Esophagus muscularis mucosa (tissue), 4 donors: Measurements from ENCODE around the gene FAM53A.

Experiments
- EP300 ChIP-seq: sonication (generic); formaldehyde crosslinking; IDR thresholded peaks from one replicate; pipeline ENCODE4 v1.6.1; 2017; ENCODE audit warnings: antibody characterized with exemption
- POLR2AphosphoS5 ChIP-seq, 2 donors: sonication (generic); formaldehyde crosslinking; IDR thresholded peaks; one replicate each; pipeline ENCODE4 v1.6.1; 2017; ENCODE audit warnings: antibody characterized with exemption in 2 of 2
- TF ChIP-seq, protein P1 (sequence below), 3 experiments: fragments of 200-600 bp in 2 of 3; fragments of 450-650 bp in 1 of 3; sonication (generic) in 2 of 3; IDR thresholded peaks; one replicate each; pipeline ENCODE4 v1.5.1; 2017 to 2019; ENCODE audit warnings: antibody characterized with exemption in 3 of 3, mild to moderate bottlenecking in 2 of 3, moderate library complexity in 1 of 3

DNA sequence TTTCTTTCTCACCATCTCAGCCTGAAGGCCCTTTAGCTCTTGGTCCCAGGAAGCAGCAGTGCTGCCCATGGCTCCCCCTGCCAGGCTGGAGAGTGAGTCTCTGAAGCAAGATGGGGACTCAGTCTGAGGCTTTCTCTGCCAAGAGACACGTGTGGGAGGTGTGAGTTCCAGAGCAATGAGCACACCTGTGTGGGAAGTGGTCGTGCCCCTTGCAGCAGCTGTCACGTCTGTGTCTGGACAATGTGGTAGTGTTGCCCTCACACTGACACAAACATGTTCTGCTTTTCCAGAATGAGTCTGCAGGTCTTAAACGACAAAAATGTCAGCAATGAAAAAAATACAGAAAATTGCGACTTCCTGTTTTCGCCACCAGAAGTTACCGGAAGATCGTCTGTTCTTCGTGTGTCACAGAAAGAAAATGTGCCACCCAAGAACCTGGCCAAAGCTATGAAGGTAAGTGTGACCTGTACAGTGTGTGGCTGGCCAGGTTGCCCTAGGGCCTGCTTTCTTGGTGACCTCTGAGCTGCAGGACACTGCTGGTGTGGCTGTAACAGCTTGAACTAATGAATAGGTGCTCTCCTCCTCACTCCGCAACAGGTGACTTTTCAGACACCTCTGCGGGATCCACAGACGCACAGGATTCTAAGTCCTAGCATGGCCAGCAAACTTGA, 39.2 kb upstream of the FAM53A start:
- TF ChIP-seq, protein P1, sequence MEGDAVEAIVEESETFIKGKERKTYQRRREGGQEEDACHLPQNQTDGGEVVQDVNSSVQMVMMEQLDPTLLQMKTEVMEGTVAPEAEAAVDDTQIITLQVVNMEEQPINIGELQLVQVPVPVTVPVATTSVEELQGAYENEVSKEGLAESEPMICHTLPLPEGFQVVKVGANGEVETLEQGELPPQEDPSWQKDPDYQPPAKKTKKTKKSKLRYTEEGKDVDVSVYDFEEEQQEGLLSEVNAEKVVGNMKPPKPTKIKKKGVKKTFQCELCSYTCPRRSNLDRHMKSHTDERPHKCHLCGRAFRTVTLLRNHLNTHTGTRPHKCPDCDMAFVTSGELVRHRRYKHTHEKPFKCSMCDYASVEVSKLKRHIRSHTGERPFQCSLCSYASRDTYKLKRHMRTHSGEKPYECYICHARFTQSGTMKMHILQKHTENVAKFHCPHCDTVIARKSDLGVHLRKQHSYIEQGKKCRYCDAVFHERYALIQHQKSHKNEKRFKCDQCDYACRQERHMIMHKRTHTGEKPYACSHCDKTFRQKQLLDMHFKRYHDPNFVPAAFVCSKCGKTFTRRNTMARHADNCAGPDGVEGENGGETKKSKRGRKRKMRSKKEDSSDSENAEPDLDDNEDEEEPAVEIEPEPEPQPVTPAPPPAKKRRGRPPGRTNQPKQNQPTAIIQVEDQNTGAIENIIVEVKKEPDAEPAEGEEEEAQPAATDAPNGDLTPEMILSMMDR (IDR thresholded peaks at IDR 0.05) = no peak
- TF ChIP-seq POLR2AphosphoS5 (IDR thresholded peaks at IDR 0.05) = no peak
- TF ChIP-seq EP300 = no peak
